IMR-90 (cell line): ENCODE data around the gene SLC29A3. TPM values are rescaled to one million over a fixed set of nuclear protein-coding genes. Genes with fewer than 3 reads are reported as not detected.

Source experiments
- ATAC-seq: fragments of 200-7000 bp; cut with Tn5 transposase; 2 replicates; pipeline ENCODE4 v1.9.1; 2020; ENCODE audit warnings: low read depth, mild to moderate bottlenecking, moderate library complexity
- BruUV-seq: library from RNA; stranded (reverse); fragments of 400-500 nt; replicated peaks from 2 replicates; lab custom pipeline; 2021; lab: Mats Ljungman, UMichigan
- CTCF ChIA-PET: fragments of 300-600 bp; formaldehyde crosslinking; extraction: SDS; loops from one replicate; lab custom pipeline; 2021; ENCODE audit warnings: antibody characterized with exemption; lab: Yijun Ruan, JAX
- POLR2A ChIA-PET: fragments of 300-600 bp; sonication (Branson Sonifier 250); formaldehyde crosslinking; loops from one replicate; lab custom pipeline; 2022; ENCODE audit warnings: antibody characterized with exemption; ENCODE audit not compliant: unreplicated experiment; lab: Charles Lee
- DNase-seq: peaks from one replicate; pipeline ENCODE4 v3.0.0; 2013
- H2AFZ ChIP-seq: replicated peaks from 2 replicates; pipeline ENCODE3; 2013; ENCODE audit warnings: low read length, mild to moderate bottlenecking; ENCODE audit not compliant: poor library complexity
- H2AK5ac ChIP-seq: 2 replicates; pipeline ENCODE4 v1.6.1; 2013; ENCODE audit warnings: low read depth, low read length, inconsistent platforms
- H2AK9ac ChIP-seq: replicated peaks from 2 replicates; pipeline ENCODE3; 2013; ENCODE audit warnings: mild to moderate bottlenecking, low read depth, low read length, moderate library complexity; ENCODE audit not compliant: poor library complexity
- H2BK120ac ChIP-seq: 2 replicates; pipeline ENCODE4 v1.6.1; 2013; ENCODE audit warnings: low read depth, low read length, inconsistent platforms
- H2BK15ac ChIP-seq: 3 replicates; pipeline ENCODE4 v1.6.1; 2013; ENCODE audit warnings: low read depth, low read length, inconsistent platforms
- H2BK20ac ChIP-seq: 2 replicates; pipeline ENCODE4 v1.6.1; 2013; ENCODE audit warnings: low read depth, mild to moderate bottlenecking, inconsistent platforms, low read length, moderate library complexity
- H2BK5ac ChIP-seq: 2 replicates; pipeline ENCODE4 v1.6.1; 2013; ENCODE audit warnings: mild to moderate bottlenecking, low read depth, low read length, inconsistent platforms; ENCODE audit not compliant: poor library complexity, severe bottlenecking
- H3K14ac ChIP-seq: replicated peaks from 2 replicates; pipeline ENCODE4 v1.6.1; 2013; ENCODE audit warnings: low read depth, low read length, inconsistent platforms
- H3K18ac ChIP-seq: 2 replicates; pipeline ENCODE4 v1.6.1; 2013; ENCODE audit warnings: low read depth, low read length, control low read depth
- H3K23ac ChIP-seq: 2 replicates; pipeline ENCODE4 v1.6.1; 2013; ENCODE audit warnings: low read depth, low read length, inconsistent platforms
- H3K27ac ChIP-seq: 2 replicates; pipeline ENCODE4 v1.5.1; 2013; ENCODE audit warnings: mild to moderate bottlenecking, control low read depth, low read length; ENCODE audit not compliant: insufficient read depth
- H3K27me3 ChIP-seq: 2 replicates; pipeline ENCODE4 v1.6.1; 2013; ENCODE audit warnings: low read length; ENCODE audit not compliant: control insufficient read depth, insufficient read depth
- H3K36me3 ChIP-seq: 2 replicates; pipeline ENCODE4 v1.6.1; 2013; ENCODE audit warnings: low read length, mixed read lengths; ENCODE audit not compliant: control insufficient read depth, insufficient read depth
- H3K4ac ChIP-seq: 2 replicates; pipeline ENCODE4 v1.6.1; 2013; ENCODE audit warnings: low read depth, low read length, inconsistent platforms
- H3K4me1 ChIP-seq: 2 replicates; pipeline ENCODE4 v1.6.1; 2013; ENCODE audit warnings: low read length, mixed read lengths; ENCODE audit not compliant: control insufficient read depth, insufficient read depth
- H3K4me2 ChIP-seq: 2 replicates; pipeline ENCODE4 v1.6.1; 2013; ENCODE audit warnings: low read depth, mild to moderate bottlenecking, control low read depth, low read length, moderate library complexity
- H3K4me3 ChIP-seq: 2 replicates; pipeline ENCODE4 v1.5.1; 2013; ENCODE audit warnings: low read depth, mild to moderate bottlenecking, control low read depth, low read length, moderate library complexity; ENCODE audit not compliant: insufficient read depth
- H3K56ac ChIP-seq: 2 replicates; pipeline ENCODE4 v1.6.1; 2013; ENCODE audit warnings: low read length, inconsistent platforms; ENCODE audit not compliant: insufficient read depth; ENCODE audit errors: extremely low read depth
- H3K79me1 ChIP-seq, 2 experiments: 2 replicates each; pipeline ENCODE4 v1.6.1; 2013; ENCODE audit warnings: low read length in 2 of 2, inconsistent platforms in 1 of 2, low read depth in 1 of 2
- H3K9ac ChIP-seq: 2 replicates; pipeline ENCODE4 v1.6.1; 2013; ENCODE audit warnings: low read depth, low read length, control low read depth
- H3K9me1 ChIP-seq: 2 replicates; pipeline ENCODE4 v1.6.1; 2013; ENCODE audit warnings: low read length, inconsistent platforms; ENCODE audit not compliant: insufficient read depth
- H3K9me3 ChIP-seq: 2 replicates; pipeline ENCODE4 v1.6.1; 2013; ENCODE audit warnings: low read length; ENCODE audit not compliant: control insufficient read depth, insufficient read depth
- H4K20me1 ChIP-seq: 2 replicates; pipeline ENCODE4 v1.6.1; 2013; ENCODE audit warnings: low read length, inconsistent platforms; ENCODE audit not compliant: insufficient read depth
- H4K5ac ChIP-seq: 2 replicates; pipeline ENCODE4 v1.6.1; 2013; ENCODE audit warnings: mild to moderate bottlenecking, low read depth, low read length, control low read depth
- H4K8ac ChIP-seq, 2 experiments: 2 replicates each; pipeline ENCODE4 v1.6.1; 2013; ENCODE audit warnings: low read depth in 2 of 2, low read length in 2 of 2, control low read depth in 1 of 2, inconsistent platforms in 1 of 2
- H4K91ac ChIP-seq: 2 replicates; pipeline ENCODE4 v1.6.1; 2013; ENCODE audit warnings: low read depth, low read length, inconsistent platforms; ENCODE audit not compliant: insufficient read depth
- BHLHE40 ChIP-seq: fragments of 150-350 bp; IDR thresholded peaks from 2 replicates; pipeline ENCODE4 v1.6.1; 2016; ENCODE audit warnings: mild to moderate bottlenecking, low read depth, low read length
- CEBPB ChIP-seq: IDR thresholded peaks from 2 replicates; pipeline ENCODE4 v1.6.1; 2012; ENCODE audit warnings: low read depth, low read length, improper control_type of control experiment
- CHD1 ChIP-seq: IDR thresholded peaks from 2 replicates; pipeline ENCODE4 v1.6.1; 2012; ENCODE audit warnings: low read depth, low read length, improper control_type of control experiment
- ELK1 ChIP-seq: fragments of 150-350 bp; IDR thresholded peaks from 2 replicates; pipeline ENCODE4 v1.6.1; 2016; ENCODE audit warnings: low read depth, mild to moderate bottlenecking, low read length, moderate library complexity, borderline replicate concordance
- FOS ChIP-seq: fragments of 150-350 bp; IDR thresholded peaks from 2 replicates; pipeline ENCODE4 v1.6.1; 2016; ENCODE audit warnings: low read depth, low read length
- MAFK ChIP-seq: IDR thresholded peaks from 2 replicates; pipeline ENCODE4 v1.6.1; 2012; ENCODE audit warnings: low read depth, low read length, improper control_type of control experiment
- MAZ ChIP-seq: IDR thresholded peaks from 2 replicates; pipeline ENCODE4 v1.6.1; 2012; ENCODE audit warnings: low read depth, mild to moderate bottlenecking, low read length, improper control_type of control experiment, moderate library complexity, borderline replicate concordance
- MXI1 ChIP-seq: IDR thresholded peaks from 2 replicates; pipeline ENCODE4 v1.6.1; 2012; ENCODE audit warnings: low read depth, mild to moderate bottlenecking, low read length, moderate library complexity, borderline replicate concordance
- NFE2L2 ChIP-seq: fragments of 150-350 bp; IDR thresholded peaks from 2 replicates; pipeline ENCODE4 v1.6.1; 2016; ENCODE audit warnings: low read depth, mild to moderate bottlenecking, low read length
- POLR2A ChIP-seq: IDR thresholded peaks from 2 replicates; pipeline ENCODE4 v1.6.1; 2012; ENCODE audit warnings: mild to moderate bottlenecking, low read depth, low read length
- RAD21 ChIP-seq: IDR thresholded peaks from 2 replicates; pipeline ENCODE4 v1.6.1; 2012; ENCODE audit warnings: low read length, improper control_type of control experiment
- RCOR1 ChIP-seq: IDR thresholded peaks from 2 replicates; pipeline ENCODE4 v1.6.1; 2012; ENCODE audit warnings: mild to moderate bottlenecking, low read length, improper control_type of control experiment; ENCODE audit not compliant: insufficient replicate concordance
- RFX5 ChIP-seq: IDR thresholded peaks from 2 replicates; pipeline ENCODE4 v1.8.0; 2012; ENCODE audit warnings: low read depth, mild to moderate bottlenecking, low read length, moderate library complexity
- SMC3 ChIP-seq: fragments of 150-350 bp; IDR thresholded peaks from 2 replicates; pipeline ENCODE4 v1.6.1; 2016; ENCODE audit warnings: low read depth, mild to moderate bottlenecking, antibody characterized with exemption, low read length, moderate library complexity
- USF2 ChIP-seq: fragments of 150-350 bp; IDR thresholded peaks from 2 replicates; pipeline ENCODE4 v1.6.1; 2017; ENCODE audit warnings: mild to moderate bottlenecking, antibody characterized with exemption, low read length, low read depth
- whole genome bisulfite sequencing, 2 experiments: methylation state at CpG; one replicate each; pipeline versions ENCODE4 v1.1.5 to v1.1.7; 2013; ENCODE audit warnings: missing lambda C conversion rate in 2 of 2; ENCODE audit not compliant: insufficient read length in 1 of 2; ENCODE audit errors: extremely low coverage in 2 of 2; 5-methylcytosine and 5-hydroxymethylcytosine counted together
- dilution Hi-C: fragments of 300-500 bp; cut with HindIII; formaldehyde crosslinking; loops from one replicate; pipeline ENCODE4 v1.14.3; 2018; ENCODE audit warnings: low sequenced_read_pairs; ENCODE audit not compliant: unreplicated experiment
- in situ Hi-C: fragments of 300-500 bp; cut with MboI; formaldehyde crosslinking; loops from 3 replicates; pipeline ENCODE4 v1.14.3; 2019; ENCODE audit warnings: low sequenced_read_pairs, inconsistent platforms, mixed read lengths
- intact Hi-C: fragments of 100-400 bp; cut with micrococcal nuclease; formaldehyde crosslinking; loops from 2 replicates; pipeline ENCODE4 v1.10.0; 2022
- polyA plus RNA-seq, 3 experiments: library from polyadenylated mRNA; depleted of rRNA; stranded (reverse); fragments of >200 nt; gene quantifications; 2 replicates each; pipeline ENCODE4 v1.2.3, GENCODE V29; 2012; ENCODE audit warnings: low replicate concordance in 1 of 3
- total RNA-seq: library from RNA; depleted of rRNA; stranded (reverse); fragments of >200 nt; gene quantifications from 2 replicates; pipeline ENCODE4 v1.2.3, GENCODE V29; 2012
- TF ChIP-seq, protein P1 (sequence below): conservative IDR thresholded peaks from 2 replicates; pipeline ENCODE4 v1.5.1; 2012; ENCODE audit warnings: mild to moderate bottlenecking, low read depth, low read length, improper control_type of control experiment

Gene SLC29A3
- total and polyA plus RNA-seq, 2 of the 4 experiments (the other 2 are of a cell fraction) = 0.72 to 3.0 TPM

DNA sequence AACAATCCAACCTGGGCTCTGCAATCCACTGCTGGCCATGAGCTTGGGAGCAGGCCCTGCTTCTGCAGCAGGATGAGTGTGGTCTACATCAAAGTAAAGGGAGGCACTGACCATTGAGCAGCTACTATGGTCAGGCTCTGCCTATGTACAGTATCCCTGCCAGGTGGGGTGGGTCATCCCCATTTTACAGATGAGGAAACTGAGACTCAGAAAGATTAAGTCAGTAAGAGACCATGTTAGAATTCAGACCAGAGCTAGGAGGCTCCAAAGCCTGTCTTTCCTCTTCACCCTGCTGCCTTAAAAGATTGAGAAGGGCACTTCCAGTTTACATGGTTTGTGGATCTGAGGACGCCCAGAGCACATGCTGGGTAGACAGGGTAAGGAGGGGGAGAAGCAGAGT, 50.5 kb downstream of the SLC29A3 start:
- no peak overlapping the region for H3K27ac ChIP-seq
- no peak overlapping the region for H3K9ac ChIP-seq
- peaks cover under 1% of the 10 kb centered on the region for H3K4me1 ChIP-seq
- no peak overlapping the region for H4K8ac ChIP-seq
- H2BK5ac ChIP-seq = no peak overlapping the region
- no peak overlapping the region for H2AFZ ChIP-seq
- DNase-seq (no peak), ATAC-seq (no peak)
- dilution Hi-C loops (no loop called here), in situ Hi-C loops (no loop called here), intact Hi-C loops (no loop called here)
- CTCF ChIA-PET = interaction anchor here (1.9 kb wide), 1 partner anchor 51 kb away, joined by 4 read pairs; the partner anchor contains the start of gene SLC29A3
- H3K4ac ChIP-seq = no peak overlapping the region
- no peaks in the 10 kb centered on the region for H3K9me1 ChIP-seq
- H2BK15ac ChIP-seq = no peak overlapping the region
- H2AK5ac ChIP-seq = no peak overlapping the region
- no peaks in the 10 kb centered on the region for H4K20me1 ChIP-seq
- TF ChIP-seq ELK1 (no peak), RFX5 (no peak), BHLHE40 (no peak), RCOR1 (no peak), MAZ (no peak), POLR2A (no peak), MXI1 (no peak), FOS (no peak), SMC3 (no peak), RAD21 (no peak), USF2 (no peak), CEBPB (no peak), MAFK (no peak), NFE2L2 (no peak), CHD1 (no peak)
- TF ChIP-seq, protein P1, sequence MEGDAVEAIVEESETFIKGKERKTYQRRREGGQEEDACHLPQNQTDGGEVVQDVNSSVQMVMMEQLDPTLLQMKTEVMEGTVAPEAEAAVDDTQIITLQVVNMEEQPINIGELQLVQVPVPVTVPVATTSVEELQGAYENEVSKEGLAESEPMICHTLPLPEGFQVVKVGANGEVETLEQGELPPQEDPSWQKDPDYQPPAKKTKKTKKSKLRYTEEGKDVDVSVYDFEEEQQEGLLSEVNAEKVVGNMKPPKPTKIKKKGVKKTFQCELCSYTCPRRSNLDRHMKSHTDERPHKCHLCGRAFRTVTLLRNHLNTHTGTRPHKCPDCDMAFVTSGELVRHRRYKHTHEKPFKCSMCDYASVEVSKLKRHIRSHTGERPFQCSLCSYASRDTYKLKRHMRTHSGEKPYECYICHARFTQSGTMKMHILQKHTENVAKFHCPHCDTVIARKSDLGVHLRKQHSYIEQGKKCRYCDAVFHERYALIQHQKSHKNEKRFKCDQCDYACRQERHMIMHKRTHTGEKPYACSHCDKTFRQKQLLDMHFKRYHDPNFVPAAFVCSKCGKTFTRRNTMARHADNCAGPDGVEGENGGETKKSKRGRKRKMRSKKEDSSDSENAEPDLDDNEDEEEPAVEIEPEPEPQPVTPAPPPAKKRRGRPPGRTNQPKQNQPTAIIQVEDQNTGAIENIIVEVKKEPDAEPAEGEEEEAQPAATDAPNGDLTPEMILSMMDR = no peak
- no peak overlapping the region for H3K14ac ChIP-seq
- BruUV-seq = no TSS peak
- H4K5ac ChIP-seq = no peak overlapping the region
- peaks cover 38% of the 10 kb centered on the region for H3K27me3 ChIP-seq
- H3K9me3 ChIP-seq = no peaks in the 10 kb centered on the region
- H4K91ac ChIP-seq = no peak overlapping the region
- H3K4me3 ChIP-seq = no peak overlapping the region
- no peak overlapping the region for H2AK9ac ChIP-seq
- 0% methylated on average over 1 of the region's 1 CpG; no CpG with 5 or more reads in 1 of the 2 experiments for WGBS, 2 experiments
- no peak overlapping the region for H3K4me2 ChIP-seq
- POLR2A ChIA-PET = interaction anchor here (0.5 kb wide), 1 partner anchor 51 kb away, joined by 15 read pairs; the partner anchor contains the start of gene SLC29A3
- no peaks in the 10 kb centered on the region for H3K36me3 ChIP-seq
- H3K79me1 ChIP-seq = no peaks in the 10 kb centered on the region
- H3K18ac ChIP-seq = no peak overlapping the region
- no peak overlapping the region for H3K56ac ChIP-seq
- H3K23ac ChIP-seq = no peak overlapping the region
- no peak overlapping the region for H2BK120ac ChIP-seq
- H2BK20ac ChIP-seq = no peak overlapping the region
